Thoracic aorta (tissue), 2 donors: Measurements from ENCODE around the gene STAG3. TPM values are rescaled to one million over a fixed set of nuclear protein-coding genes. Genes with fewer than 3 reads are reported as not detected.

Source experiments
- ATAC-seq: fragments of 150-250 bp; one replicate; pipeline ENCODE4 v1.8.0; 2017; ENCODE audit warnings: low read depth; ENCODE audit not compliant: insufficient number of reproducible peaks, low FRiP score
- DNase-seq: peaks from one replicate; pipeline ENCODE4 v3.0.0-alpha.2; 2020; ENCODE audit warnings: low spot score
- H3K27ac ChIP-seq, 2 donors: fragments of 200-600 bp; sonication (generic); 1 replicate in 1 of 2; 2 replicates in 1 of 2; pipeline ENCODE4 v1.5.1; 2016; ENCODE audit warnings: mild to moderate bottlenecking in 2 of 2, moderate library complexity in 2 of 2
- H3K27me3 ChIP-seq: fragments of 200-600 bp; sonication (generic); replicated peaks from 2 replicates; pipeline ENCODE4 v1.6.0; 2016; ENCODE audit warnings: mild to moderate bottlenecking; ENCODE audit not compliant: insufficient read depth
- H3K36me3 ChIP-seq: fragments of 200-600 bp; sonication (generic); one replicate; pipeline ENCODE4 v1.5.1; 2016
- H3K4me1 ChIP-seq, 2 donors: fragments of 200-600 bp; sonication (generic); 1 replicate in 1 of 2; 2 replicates in 1 of 2; pipeline versions ENCODE4 v1.5.1 to v1.6.0; 2016; ENCODE audit warnings: low read depth in 2 of 2, mild to moderate bottlenecking in 1 of 2; ENCODE audit not compliant: control insufficient read depth in 1 of 2
- H3K4me3 ChIP-seq: fragments of 200-600 bp; sonication (generic); 2 replicates; pipeline ENCODE4 v1.5.1; 2016; ENCODE audit warnings: mild to moderate bottlenecking
- H3K9me3 ChIP-seq: fragments of 200-600 bp; sonication (generic); 2 replicates; pipeline ENCODE4 v1.5.1; 2016
- total RNA-seq, 2 donors: library from RNA; depleted of rRNA; stranded (reverse); fragments of >200 nt; gene quantifications; one replicate each; pipeline versions ENCODE4 v1.1.0 to v1.2.3, GENCODE V29; 2016
- TF ChIP-seq, protein P1 (sequence below): fragments of 200-600 bp; sonication (generic); IDR thresholded peaks from one replicate; pipeline ENCODE4 v1.5.1; 2019; ENCODE audit warnings: antibody characterized with exemption

STAG3 gene
- total RNA-seq, 2 donors from 2014 or later: 0.56 to 0.95 TPM

DNA sequence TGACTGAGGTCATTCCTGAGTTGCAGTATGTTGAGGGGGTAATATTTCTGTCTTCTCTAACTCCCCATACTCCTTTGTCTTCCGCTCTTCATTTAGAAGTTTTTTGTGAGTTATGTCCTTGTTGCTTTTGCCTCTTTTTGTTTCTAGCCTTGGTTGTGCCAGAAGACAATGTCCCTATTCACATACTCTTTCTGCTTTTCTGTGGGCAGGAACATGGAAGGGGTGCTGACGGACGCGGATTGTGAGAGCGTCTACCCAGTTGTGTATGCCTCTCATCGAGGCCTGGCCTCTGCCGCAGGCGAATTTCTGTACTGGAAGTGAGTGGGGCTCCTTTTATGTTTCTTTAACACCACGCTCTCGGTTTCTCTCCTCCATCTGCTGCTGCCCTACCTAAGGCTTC, 20.5 kb downstream of the STAG3 start:
- H3K4me1 ChIP-seq: no peaks in the 10 kb centered on the region
- ATAC-seq: no peak
- TF ChIP-seq, protein P1, sequence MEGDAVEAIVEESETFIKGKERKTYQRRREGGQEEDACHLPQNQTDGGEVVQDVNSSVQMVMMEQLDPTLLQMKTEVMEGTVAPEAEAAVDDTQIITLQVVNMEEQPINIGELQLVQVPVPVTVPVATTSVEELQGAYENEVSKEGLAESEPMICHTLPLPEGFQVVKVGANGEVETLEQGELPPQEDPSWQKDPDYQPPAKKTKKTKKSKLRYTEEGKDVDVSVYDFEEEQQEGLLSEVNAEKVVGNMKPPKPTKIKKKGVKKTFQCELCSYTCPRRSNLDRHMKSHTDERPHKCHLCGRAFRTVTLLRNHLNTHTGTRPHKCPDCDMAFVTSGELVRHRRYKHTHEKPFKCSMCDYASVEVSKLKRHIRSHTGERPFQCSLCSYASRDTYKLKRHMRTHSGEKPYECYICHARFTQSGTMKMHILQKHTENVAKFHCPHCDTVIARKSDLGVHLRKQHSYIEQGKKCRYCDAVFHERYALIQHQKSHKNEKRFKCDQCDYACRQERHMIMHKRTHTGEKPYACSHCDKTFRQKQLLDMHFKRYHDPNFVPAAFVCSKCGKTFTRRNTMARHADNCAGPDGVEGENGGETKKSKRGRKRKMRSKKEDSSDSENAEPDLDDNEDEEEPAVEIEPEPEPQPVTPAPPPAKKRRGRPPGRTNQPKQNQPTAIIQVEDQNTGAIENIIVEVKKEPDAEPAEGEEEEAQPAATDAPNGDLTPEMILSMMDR: no peak

DNA sequence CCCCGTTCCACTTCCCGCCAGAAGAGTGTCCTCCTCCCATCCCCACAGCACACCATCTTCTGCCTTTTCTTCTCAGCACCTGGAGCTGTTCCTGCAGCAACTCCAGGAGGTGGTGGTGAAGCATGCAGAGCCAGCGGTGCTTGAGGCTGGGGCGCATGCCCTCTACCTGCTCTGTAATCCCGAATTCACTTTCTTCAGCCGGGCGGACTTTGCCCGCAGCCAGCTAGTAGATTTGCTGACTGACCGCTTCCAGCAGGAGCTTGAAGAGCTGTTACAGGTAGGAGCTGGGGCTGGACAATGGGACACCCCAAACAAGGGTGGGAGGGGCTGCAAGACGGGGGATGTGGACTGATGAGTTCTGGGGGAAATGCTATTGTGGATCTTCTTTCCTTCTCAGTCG, 23.0 kb downstream of the STAG3 start:
- H3K27ac ChIP-seq: no peak overlapping the region
- no peaks in the 10 kb centered on the region for H3K9me3 ChIP-seq
- no peaks in the 10 kb centered on the region for H3K36me3 ChIP-seq
- TF ChIP-seq, protein P1: no peak
- no peaks in the 10 kb centered on the region for H3K4me1 ChIP-seq
- no peak overlapping the region for H3K4me3 ChIP-seq
- DNase-seq (no peak), ATAC-seq (no peak)
- no peaks in the 10 kb centered on the region for H3K27me3 ChIP-seq

More for the DNA sequence above, 20.5 kb downstream of the STAG3 start:
- H3K9me3 ChIP-seq: no peaks in the 10 kb centered on the region
- H3K27ac ChIP-seq: no peak overlapping the region
- no peaks in the 10 kb centered on the region for H3K36me3 ChIP-seq
- H3K27me3 ChIP-seq: no peaks in the 10 kb centered on the region
- H3K4me3 ChIP-seq: no peak overlapping the region
- no peak for DNase-seq

DNA sequence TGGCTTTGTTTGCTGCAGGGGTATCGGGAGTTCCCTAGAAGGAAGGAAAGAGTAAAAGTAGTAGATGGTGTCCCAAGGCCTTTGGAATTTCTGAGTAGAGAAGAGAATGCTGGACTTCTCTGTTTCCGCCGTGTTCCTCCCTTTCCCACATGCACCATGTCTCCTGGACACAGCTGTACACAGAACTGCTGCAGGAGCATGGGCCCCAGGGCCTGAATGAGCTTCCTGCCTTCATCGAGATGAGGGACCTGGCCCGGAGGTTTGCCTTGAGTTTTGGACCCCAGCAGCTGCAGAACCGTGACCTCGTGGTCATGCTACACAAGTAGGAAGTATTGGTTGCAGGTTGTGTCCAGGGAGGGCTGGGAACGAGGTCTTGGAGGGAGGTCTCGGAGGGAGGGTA, 26.7 kb downstream of the STAG3 start:
- Histone ChIP-seq H3K27ac (no peak overlapping the region), H3K4me3 (no peak overlapping the region), H3K27me3 (no peaks in the 10 kb centered on the region), H3K9me3 (no peaks in the 10 kb centered on the region), H3K4me1 (no peaks in the 10 kb centered on the region), H3K36me3 (no peaks in the 10 kb centered on the region)
- DNase-seq (no peak), ATAC-seq (no peak)
- TF ChIP-seq, protein P1: no peak

DNA sequence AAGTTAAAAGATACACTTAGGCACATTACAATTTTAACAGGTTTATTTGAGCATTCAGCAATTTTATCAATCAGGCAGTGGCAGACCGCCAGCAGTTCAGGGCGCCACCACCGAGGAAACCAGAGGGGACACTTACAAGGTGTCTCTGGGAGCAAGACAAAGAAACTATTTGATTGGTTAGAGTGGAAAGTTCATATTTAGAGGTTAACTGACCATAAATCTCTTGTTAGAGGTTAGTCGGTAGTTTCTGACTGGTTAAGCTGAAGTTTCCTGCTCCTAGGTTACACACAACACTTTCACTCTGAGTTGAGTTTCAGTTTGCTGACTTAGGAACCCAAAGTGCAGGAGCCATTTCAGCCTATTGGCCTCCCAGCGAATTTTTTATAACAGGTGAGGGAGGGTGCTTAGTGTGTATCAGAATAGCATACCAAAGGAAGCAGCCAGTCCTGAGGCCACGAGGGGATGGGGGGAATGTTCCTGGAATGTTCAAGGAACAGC, 31.2 kb downstream of the STAG3 start:
- H3K4me1 ChIP-seq: no peaks in the 10 kb centered on the region
- TF ChIP-seq, protein P1: no peak
- no peak overlapping the region for H3K27ac ChIP-seq
- H3K36me3 ChIP-seq: no peaks in the 10 kb centered on the region
- no peaks in the 10 kb centered on the region for H3K27me3 ChIP-seq
- no peak overlapping the region for H3K4me3 ChIP-seq
- ATAC-seq: no peak
- DNase-seq: no peak
- H3K9me3 ChIP-seq: no peaks in the 10 kb centered on the region

DNA sequence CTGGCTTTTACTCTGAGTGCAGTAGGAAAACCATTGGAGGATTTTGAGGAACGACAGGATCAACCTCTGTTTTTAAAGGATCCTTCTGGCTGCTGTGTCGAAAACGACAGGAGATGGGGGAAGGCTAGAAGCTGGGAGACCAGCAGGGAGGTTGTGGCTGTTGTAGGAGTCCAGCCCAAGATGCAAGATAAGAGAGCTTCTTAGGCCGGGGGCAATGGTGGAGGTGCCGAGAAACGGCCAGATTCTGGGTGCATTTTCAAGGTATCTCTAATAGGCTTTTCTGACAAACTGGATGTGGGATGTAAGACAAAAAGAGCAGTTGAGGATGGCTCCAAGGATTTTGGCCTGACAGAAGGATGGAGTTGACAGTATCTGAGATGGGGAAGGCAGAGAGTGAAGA, 31.8 kb downstream of the STAG3 start:
- Histone ChIP-seq H3K4me1 (no peaks in the 10 kb centered on the region), H3K36me3 (no peaks in the 10 kb centered on the region), H3K27me3 (no peaks in the 10 kb centered on the region), H3K4me3 (no peak overlapping the region), H3K27ac (no peak overlapping the region), H3K9me3 (no peaks in the 10 kb centered on the region)
- TF ChIP-seq, protein P1: no peak
- ATAC-seq: no peak
- no peak for DNase-seq
